GM21786 (cell line): ENCODE measurements around the gene SYCN.

ENCODE experiments used
- ATAC-seq: cut with Tn5 transposase; IDR thresholded peaks from one replicate; pipeline ENCODE4 v1.9.1; 2021; ENCODE audit not compliant: unreplicated experiment

Gene SYCN

GRCh38 chr19:39172700-39173501 lies 31.2 kb downstream of the SYCN start:
- ATAC-seq, result no peak

- no peak for ATAC-seq
These were observed 32.3 kb downstream of the SYCN start for GRCh38 chr19:39171479-39172465.

- ATAC-seq, result no peak
These were observed 33.5 kb downstream of the SYCN start for GRCh38 chr19:39170386-39171231.

GRCh38 chr19:39169143-39169810 lies 34.8 kb downstream of the SYCN start:
- ATAC-seq, result no peak

GRCh38 chr19:39168258-39169142 lies 35.6 kb downstream of the SYCN start:
- no peak for ATAC-seq

- ATAC-seq, result no peak
These were observed 36.4 kb downstream of the SYCN start for GRCh38 chr19:39167461-39168257.

- no peak for ATAC-seq
These were observed 37.3 kb downstream of the SYCN start for GRCh38 chr19:39166571-39167391.

GRCh38 chr19:39165857-39166256 lies 38.2 kb downstream of the SYCN start:
- no peak for ATAC-seq

GRCh38 chr19:39164289-39164688 lies 39.8 kb downstream of the SYCN start:
- no peak for ATAC-seq

- no peak for ATAC-seq
These were observed 40.4 kb downstream of the SYCN start for GRCh38 chr19:39163621-39164020.

GRCh38 chr19:39162441-39163043 lies 41.5 kb downstream of the SYCN start:
- no peak for ATAC-seq

GRCh38 chr19:39160889-39161672 lies 43.0 kb downstream of the SYCN start:
- ATAC-seq, result no peak

- ATAC-seq, result no peak
These were observed 43.6 kb downstream of the SYCN start for GRCh38 chr19:39160523-39160861.

- ATAC-seq, result no peak
These were observed 45.3 kb downstream of the SYCN start for GRCh38 chr19:39158646-39159260.

GRCh38 chr19:39157997-39158389 lies 46.1 kb downstream of the SYCN start:
- ATAC-seq, result no peak

- ATAC-seq, result no peak
These were observed 46.6 kb downstream of the SYCN start for GRCh38 chr19:39157275-39157996.
